Activated CD4-positive, CD25-positive, alpha-beta regulatory T cell (primary cell): ENCODE results near the gene OSBPL1A.
"Not testable (repeated sequence)": the region's sequence is repeated elsewhere in the genome, so short reads cannot be mapped to it uniquely, and the experiment has no call there.

ENCODE experiments used
- DNase-seq, 4 experiments: peaks; one replicate each; lab custom pipeline; 2025; lab: John Stamatoyannopoulos, UW

The OSBPL1A gene

DNA sequence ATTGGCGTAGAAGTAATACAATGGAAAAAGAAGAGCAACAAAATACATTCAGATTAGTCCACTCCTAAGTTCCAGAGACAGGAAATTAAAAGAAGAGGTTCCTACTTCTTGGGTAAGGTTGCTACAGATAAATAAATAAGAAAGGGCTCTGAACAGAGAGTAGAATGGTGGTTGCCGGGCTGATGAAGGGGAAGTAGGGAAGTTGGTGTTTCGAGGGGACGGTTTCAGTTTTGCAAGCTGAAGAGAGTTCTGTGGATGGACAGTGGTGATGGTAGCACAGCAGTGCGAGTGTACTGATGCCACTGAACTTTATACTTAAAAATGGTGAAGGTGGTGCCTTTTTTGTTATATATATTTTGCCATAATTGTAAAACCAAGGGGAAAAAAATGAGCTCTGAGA is 210.6 kb downstream of the OSBPL1A start:
- DNase-seq: no peak

DNA sequence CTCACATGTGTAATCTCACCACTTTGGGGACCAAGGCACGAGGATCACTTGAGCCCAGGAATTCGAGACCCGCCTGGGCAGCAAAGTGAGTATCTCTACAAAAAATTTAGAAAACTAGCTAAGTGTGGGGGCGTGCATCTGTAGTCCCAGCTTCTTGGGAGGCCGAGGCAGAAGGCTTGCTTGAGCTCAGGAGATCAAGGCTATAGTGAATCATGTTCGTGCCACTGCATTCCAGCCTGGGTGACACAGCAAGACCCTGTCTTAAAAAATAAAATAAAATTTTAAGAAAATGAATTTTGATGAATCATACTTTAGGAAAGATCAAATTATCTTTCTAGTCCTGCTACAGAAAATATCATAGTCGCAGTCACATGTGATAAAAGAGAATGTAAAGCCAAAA is 211.8 kb downstream of the OSBPL1A start:
- no peak for DNase-seq

- DNase-seq: no peak
Observed at GRCh38 chr18:24181806-24182205, 215.8 kb downstream of the OSBPL1A start.

GRCh38 chr18:24180048-24180447 is 217.6 kb downstream of the OSBPL1A start:
- DNase-seq: no peak

DNA sequence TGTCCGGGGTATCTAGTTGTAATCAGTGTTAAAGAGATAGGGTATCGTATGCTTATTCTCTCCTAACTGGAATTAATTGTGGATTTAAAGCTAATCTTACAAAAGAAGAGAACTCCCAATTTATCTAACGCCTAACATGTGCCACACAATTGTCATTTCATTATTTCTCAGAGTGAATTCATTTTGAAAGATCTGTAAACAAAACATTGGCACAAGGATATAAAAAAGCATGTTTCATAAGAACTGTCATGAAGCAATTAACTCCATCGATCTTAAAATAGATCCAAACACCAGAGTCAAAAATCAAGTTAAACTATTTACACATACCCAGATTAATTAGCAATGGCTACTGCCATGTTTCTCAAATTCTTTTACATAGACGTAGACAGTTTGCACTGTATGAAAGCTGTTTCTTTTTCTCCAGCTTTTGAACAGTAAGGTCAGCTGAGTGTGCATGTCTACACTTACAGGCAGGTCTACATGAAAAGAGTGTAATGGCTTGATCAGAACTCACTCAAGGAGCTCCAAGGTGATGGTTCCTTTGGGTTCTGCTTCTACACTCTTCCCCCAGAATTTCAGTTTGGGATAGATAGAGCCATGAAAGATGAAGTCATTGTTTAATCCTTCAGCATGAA is 220.0 kb downstream of the OSBPL1A start:
- DNase-seq: no peak

GRCh38 chr18:24176727-24177416 is 220.8 kb downstream of the OSBPL1A start:
- peak in 3 of 4 experiments; percentile 3 to 10 (median 5) for DNase-seq

DNA sequence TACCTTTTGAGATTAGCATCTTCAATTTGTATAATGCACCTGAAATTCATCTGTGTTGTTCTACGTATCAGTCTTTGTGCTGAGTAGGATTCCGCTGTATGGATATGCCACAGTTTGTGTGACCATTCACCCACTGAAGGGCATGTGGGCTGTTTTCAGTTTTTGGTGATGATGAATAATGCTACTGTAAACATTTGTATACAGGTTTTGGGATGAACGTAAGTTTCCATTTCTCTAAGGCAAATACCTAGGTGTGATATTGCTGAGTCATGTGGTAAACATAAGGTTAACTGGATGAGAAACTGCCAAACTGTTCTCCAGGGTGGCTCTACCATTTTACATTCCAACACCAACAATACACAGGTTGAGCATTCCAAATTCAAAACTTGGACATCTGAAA is 223.6 kb downstream of the OSBPL1A start:
- no peak for DNase-seq

DNA sequence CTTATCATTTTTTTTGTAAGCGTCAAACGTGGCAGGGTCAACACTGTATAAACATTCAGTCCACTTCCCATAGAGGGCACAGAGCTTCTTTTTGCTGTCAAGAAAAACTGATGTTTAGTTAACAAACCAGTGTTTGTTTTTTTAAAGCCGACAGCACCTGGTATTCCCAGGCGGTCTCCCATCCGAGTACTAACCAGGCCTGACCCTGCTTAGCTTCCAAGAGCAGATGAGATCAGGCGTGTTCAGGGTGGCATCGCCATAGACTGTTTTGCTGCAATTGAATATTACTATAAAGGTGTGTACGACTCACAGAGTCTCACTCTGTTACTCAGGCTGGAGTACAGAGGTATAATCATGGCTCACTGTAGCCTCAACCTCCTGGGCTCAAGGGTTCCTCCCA is 227.3 kb downstream of the OSBPL1A start:
- DNase-seq: no peak

DNA sequence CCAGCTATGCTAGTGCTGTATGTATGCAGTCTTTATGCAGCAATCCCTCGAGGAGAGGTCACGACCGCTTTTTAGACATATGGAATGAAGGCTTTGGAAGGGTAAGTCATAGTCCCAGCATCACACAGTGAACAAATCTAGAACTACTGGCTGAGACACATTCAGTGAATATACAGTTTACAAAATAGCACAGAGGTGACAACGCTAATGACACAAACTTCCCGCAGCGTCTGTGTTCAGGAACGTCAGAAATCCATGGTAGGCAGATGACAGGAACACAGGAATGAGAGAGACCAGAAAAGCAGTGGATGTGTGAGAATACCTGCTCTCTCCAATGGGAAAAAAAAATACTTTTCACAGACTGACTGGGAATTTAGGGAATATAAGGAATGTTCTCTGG is 229.1 kb downstream of the OSBPL1A start:
- DNase-seq: no peak

DNA sequence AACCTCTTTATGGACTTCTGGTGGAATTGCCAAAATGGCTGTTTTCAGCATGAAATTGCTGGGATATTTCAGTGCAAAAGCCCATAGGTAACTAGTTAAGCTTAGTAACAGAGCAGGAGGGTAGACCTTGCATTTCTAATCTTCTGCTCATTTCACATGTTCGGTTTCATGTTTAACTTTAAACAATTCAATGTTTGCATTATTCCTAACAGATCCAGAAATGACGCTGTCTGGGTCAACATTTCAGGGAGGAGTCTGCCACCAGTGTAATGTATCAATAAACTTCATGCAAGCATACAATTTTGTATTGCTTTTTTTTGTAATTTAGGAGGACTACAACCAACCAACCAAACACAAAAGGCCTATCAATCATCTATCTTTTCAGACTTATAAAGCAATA is 236.3 kb downstream of the OSBPL1A start:
- DNase-seq: no peak

- no peak for DNase-seq
Observed at GRCh38 chr18:24160086-24160485, 237.5 kb downstream of the OSBPL1A start.

GRCh38 chr18:24157855-24158254 is 239.8 kb downstream of the OSBPL1A start:
- no peak for DNase-seq

DNA sequence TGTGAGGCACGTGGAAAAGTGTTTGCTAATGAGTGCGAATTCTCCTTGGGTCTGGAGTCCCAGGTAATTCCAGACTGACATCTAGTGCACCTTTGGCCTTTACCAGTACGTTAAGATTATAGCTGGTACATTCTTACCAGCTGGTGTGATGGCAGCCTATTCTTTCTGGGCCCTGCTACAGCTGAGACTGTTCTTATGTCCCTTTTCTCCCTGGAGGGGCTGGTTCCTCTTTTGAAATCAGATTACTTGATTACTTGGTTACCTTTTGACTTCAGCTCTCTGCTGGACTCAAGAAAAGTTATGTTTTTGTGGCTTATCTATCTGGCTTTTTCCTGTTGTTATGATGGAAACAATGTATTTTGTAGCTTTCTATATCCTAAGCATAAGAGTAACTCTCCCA is 244.2 kb downstream of the OSBPL1A start:
- no peak for DNase-seq

- not testable (repeated sequence) for DNase-seq
Observed at GRCh38 chr18:24149591-24149990, 248.0 kb downstream of the OSBPL1A start.

DNA sequence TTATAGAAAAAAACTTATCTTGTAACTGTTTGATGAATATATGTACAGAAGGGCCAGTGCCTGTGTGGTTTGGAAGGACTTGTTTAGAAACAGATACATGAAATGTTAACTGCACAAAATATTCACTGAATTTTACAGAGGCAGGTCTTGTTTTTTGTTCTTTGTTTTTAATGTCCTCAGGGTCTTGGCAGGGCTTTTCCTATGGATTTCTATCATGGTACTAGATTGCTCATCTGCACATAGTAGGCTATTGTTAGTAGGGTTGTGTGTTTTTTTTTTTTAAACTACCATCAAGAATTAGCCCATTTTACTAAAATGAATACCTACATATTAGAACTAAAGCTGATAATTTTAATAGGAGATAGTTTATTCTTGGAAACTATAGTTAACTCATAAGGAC is 255.2 kb downstream of the OSBPL1A start:
- no peak for DNase-seq

DNA sequence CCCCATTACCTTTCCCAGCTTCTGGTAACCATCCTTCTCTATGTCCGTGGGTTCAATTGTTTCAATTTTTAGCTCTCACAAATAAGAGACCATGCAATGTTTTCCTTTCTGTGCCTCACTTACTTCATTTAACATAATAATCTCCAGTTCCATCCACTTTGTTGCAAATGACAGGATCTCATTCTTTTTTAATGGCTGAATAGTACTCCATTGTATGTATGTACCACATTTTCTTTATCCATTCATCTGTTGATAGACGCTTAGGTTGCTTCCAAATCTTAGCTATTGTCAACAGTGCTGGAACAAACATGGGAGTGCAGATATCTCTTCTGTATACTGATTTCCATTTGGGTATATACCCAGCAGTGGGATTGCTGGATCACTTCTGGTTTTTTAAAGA is 256.9 kb downstream of the OSBPL1A start:
- DNase-seq: no peak

DNA sequence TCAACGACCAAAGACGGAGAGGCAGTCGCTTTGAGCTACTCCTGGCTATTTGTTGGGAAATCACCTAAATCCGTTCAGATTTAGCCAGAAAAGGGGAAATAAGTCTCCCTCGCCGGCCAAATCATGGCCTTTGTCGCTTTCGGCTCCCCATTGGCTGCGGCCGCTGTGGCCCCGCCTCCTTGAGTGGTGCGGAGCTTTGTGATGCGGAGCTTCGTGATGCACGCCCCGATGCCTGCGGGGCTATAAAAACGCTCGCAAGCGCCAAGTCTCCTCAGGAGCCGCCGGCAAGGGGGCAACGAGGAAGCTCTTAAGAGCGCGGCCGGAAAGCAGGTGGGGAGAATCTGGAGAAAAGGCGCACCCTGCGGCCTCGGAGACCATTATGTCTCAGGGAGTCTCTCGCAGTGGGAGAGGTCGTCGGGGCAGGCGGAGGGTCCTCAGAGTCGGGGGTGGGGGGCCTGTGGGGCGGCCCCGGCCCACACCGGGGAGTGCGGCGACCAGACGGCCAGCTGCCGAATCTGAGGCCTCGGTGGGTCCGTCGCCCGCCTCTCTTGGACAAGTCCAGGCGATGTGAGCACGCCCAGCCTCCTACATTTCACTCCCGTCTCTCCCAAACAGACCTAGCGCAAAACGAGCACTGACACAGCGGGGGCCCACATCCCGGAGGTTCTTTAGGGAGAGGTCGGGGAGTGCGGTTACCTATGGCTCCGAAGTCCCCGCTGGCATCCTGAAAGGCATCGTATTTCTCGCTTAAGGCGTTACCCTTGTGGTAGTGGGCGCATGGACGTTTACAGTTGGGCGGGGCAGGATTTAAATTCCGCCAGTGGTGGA is 258.6 kb downstream of the OSBPL1A start, which contains the start of gene CABYR:
CABYR (plus strand) TSS at position 274 of the 828 bp plus-strand sequence. CDS start 4,053 bp downstream, outside the sequence.
- DNase-seq: peak; percentile 21 to 58 (median 48)

DNA sequence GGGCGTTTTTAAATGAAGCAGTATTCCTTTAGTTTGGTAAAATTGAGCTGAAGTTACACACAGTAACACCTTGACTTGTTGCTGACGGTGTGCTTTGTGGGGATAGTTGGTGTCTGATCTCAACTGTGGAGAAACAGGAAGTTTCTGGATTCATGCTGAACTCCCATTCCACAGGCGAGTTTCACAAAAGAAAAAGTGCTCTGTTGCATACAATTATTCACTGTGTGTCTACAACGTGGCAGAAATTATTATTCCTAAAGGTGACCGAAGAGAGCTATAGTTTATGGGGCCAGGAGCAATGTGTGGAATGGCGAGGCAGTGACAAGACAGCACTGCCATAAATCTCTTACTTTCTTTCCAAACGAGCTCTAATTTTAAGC is 259.2 kb downstream of the OSBPL1A start:
- no peak for DNase-seq

- DNase-seq: no peak
Observed at GRCh38 chr18:24136967-24137373, 260.7 kb downstream of the OSBPL1A start.

- DNase-seq: no peak
Observed at GRCh38 chr18:24130494-24130893, 267.1 kb downstream of the OSBPL1A start.

DNA sequence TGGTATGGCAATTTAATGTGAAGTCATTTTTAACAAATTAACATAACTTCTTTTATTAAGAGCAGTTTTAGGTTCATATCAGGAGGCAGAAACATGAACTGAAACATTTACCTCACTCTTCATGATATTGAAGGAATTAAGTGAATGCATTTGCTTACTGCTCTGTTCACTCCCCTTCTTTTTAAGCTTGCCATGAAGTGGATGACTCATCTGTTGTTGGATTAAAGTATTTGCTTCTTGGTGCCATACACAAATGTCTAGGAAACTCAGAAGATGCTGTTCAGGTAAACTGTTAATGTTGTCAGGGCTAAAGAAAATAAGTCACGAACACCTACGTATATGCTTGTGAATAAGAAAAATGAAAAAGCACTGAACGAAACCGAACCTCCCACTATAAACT is 268.9 kb downstream of the OSBPL1A start:
- DNase-seq: no peak

DNA sequence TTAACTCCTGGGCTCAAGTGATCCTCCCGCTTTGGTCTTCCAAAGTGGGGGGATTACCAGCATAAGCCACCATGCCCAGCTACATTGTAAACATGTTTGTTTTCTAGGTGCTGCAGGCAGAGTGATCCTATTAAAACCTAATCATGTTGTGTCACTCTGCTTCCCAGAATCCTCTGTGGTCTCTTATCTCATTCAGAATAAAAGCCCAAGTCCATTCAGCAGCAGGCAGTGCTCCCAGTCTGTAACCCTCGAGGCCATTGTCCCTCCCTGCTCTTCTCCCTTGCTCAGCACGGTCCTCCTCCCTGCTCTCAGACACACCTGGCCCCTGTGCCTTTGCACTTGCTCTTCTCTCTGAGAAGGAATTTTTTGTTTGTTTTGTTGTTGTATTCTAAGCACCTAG is 269.9 kb downstream of the OSBPL1A start:
- DNase-seq: no peak
